Measurements from ENCODE around the gene SGTA.
"Not testable (repeated sequence)": the region's sequence is repeated elsewhere in the genome, so short reads cannot be mapped to it uniquely, and the experiment has no call there.

SGTA gene, protein sequence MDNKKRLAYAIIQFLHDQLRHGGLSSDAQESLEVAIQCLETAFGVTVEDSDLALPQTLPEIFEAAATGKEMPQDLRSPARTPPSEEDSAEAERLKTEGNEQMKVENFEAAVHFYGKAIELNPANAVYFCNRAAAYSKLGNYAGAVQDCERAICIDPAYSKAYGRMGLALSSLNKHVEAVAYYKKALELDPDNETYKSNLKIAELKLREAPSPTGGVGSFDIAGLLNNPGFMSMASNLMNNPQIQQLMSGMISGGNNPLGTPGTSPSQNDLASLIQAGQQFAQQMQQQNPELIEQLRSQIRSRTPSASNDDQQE

DNA sequence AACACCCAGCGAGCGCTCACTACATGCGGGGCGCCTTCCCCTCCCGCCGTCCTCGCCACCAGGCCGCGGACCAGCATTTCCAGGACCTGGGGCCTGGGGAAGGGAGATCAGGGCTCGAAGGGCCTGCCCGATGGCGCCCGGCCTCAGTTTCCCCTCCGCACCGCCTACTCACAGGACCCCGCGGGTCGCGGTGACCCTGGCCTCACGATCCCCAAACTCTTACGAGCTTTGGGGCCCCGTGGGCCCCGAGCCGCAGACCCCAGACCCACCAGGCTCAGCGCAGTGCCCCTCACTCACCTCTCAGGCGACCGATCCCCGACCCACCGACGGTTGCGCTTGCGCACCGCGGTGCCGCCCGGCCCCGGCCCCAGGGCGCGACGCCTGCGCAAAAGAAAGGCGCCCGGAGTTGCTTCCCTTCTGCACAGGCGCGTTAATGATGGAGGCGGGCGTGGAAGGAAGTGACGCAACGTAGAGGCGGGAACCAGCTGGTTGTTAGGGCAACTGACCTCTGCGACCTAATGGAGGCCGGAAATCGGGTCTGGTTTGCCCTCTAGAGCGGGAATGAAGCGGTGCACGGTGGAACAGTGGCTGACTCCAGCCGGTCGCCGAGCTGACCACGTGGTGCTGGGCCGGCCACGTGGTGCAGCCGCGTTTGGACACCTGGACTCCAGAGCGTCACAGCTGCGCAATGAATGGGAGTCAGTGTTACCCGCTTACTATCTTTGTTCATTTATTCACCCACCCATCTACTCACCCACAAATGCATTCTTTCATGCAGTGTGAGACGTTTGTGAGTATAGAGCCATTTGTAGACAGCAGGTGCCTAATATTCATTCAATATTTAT is at the start of gene SGTA:
SGTA (minus strand) TSS at position 338 of the 845 bp plus-strand sequence. CDS start 14,205 bp downstream, outside the sequence.
- H3K4me3 ChIP-seq (ENCODE audit: low read depth, low read length) = peak within 1 kb of the TSS; percentile 85

DNA sequence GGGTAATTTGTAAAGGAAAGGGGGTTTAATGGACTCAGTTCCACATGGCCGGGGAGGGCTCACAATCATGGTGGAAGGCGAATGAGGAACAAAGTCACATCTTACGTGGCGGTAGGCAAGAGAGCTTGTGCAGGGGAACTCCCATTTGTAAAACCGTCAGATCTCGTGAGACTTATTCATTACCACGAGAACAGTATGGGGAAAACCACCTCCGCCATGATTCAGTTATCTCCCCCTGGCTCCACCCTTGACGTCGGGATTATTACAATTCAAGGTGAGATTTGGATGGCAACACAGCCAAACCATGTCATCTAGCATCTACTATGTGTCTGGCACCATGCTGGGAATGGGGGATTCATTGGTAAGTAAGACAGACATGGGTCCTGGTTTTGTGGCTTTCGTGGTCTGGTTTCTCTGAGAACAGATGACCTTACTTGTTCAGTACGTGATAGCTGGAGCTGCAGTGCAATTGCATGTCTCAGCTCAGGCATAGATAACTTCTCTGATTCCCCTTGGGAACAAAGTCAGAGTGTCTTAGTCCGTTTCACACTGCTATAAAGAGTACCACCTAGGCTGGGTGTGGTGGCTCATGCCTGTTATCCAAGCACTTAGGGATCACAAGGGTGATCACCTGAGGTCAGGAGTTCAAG is 44.9 kb upstream of the SGTA start:
- no peak overlapping the region for H3K4me3 ChIP-seq (ENCODE audit: low read depth, low read length)

DNA sequence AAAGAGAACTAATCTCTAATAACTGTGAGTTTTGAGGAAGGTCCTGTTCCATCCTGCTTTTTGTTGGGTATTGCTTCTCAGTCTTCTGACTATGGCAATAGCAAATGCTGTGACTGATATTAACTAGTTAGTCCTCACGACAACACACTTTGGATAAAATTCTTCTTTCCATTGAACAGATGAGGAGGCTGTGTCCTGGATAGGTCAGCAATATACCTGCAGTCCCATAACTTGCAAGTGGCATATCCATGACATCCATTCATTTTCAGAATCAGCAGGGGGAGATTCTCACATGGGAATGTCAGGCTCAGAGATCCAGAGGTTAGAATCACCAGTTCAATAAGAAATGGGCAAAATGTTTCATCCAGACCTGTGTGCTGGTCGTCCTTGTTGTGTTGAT is 43.9 kb upstream of the SGTA start:
- no peak overlapping the region for H3K4me3 ChIP-seq (ENCODE audit: low read depth, low read length)

DNA sequence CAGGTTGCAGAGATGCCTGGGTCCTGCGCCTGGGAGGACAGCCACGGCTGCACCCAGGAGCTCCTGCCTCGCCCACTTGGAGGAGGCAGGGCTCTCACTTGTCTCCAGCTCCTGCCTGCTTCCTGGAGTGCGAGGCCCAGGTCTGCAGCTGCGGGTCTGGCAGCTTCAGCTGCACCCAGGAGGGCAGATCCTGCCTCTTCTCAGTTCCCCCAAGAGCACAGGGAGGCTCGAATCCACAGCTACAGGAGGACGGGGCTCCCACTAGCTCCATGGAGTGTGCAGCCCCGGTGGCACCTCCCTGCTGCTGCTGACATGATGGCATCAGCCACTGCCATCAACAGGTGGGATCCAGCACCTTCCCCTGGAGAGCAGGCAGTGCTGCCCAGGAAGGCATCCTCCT is 41.1 kb upstream of the SGTA start:
- H3K4me3 ChIP-seq (ENCODE audit: low read depth, low read length) = no peak overlapping the region

DNA sequence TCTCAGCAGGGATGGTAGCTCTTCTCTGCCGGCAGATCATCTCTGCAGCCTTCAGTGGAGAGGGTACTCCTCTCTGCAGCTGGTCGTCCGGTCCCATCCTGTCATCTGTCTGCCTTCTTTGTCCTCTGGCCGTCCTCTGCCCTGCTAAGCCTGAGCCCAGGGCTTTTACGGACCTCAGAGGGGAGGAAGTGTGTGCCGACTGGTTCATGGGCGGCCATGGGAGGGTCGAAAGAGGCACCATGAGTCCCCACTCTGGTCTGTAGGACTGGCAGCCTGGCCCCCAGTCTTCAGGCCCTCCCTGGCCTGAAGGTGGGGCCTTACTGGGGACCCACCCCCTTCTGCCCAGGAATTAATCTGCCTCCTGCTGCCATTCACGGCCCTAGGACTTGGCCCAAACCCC is 40.6 kb upstream of the SGTA start:
- no peak overlapping the region for H3K4me3 ChIP-seq (ENCODE audit: low read depth, low read length)

DNA sequence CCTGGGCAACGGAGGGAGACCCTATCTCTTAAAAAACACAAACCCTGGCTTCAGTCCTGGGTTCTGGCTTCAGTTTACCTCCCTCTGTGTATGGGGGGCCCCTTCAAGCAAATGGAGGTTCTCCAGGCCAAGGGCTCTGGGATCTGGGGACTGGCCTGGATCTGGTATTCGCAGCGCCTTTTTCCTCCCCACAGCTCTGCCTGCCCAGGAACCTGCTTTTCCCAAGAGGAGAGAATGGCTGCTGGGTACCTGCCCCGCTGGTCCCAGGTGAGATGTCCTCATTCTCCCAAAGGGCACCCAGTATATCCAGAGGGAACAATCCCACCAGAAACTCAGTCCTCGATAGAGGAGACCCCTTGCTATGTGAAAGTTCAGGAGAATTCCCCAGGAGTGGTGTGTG is 39.8 kb upstream of the SGTA start:
- no peak overlapping the region for H3K4me3 ChIP-seq (ENCODE audit: low read depth, low read length)

DNA sequence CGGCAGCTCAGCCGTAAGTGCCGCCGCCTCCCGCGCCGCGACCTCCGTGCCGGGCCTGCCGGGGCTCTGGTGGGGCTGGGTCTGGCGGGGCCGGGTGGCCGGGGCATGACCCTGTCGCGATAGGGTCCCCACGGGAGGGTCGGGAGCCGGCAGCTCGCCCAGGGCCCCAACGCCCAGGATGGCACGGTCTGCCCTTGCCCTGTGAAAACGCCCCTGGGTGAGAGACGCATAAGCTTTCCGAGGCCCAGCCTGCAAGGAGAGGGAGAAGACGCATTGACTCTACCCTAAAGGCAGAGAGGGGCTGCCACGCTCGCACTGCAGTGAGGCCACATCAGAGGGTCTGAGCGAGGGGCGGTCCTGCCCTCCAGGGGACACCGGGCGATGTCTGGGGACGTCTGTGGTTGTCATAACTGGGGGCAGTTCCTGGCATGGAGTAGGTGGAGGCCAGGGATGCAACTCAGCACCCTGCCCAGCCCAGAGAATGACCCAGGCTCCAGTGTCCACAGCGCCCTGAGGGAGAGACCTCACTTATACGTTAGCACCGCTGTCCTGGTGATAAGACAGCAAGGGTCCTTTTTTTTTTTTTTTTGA is 37.1 kb upstream of the SGTA start:
- H3K4me3 ChIP-seq (ENCODE audit: low read depth, low read length) = peak overlapping the region; percentile 72

DNA sequence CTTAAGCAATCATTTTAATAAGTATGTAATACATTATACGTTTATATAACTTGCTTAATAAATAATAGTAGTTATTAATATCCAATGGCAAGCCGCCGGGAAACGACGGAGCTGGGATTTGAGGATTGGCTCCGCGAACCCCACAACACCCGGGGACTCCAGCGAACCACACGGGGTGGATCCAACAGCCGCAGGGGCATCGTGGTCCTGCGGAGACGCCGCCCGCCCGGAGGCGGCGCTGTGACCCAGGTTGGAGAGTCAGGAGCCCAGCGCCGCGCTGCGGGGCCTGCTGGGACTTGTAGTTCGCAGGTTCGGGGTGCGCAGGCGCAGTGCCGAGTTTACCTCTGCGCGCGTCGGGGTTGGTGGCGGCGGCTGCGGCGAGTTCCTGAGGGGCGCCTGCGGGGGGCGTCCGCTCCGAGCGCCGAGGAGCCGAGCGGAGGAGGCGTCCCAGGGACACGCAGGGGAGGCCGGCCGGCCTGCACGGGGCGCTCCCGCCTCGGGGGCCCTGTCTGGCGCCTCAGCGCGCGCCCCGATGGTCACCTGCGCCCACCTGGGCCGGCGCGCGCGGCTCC is 36.6 kb upstream of the SGTA start, which contains the start of gene ZNF554:
ZNF554 (plus strand) TSS at position 329 of the 572 bp plus-strand sequence; CDS start at position 533, 204 bp downstream.
- peak within 1 kb of the TSS; percentile 72 for H3K4me3 ChIP-seq (ENCODE audit: low read depth, low read length)

DNA sequence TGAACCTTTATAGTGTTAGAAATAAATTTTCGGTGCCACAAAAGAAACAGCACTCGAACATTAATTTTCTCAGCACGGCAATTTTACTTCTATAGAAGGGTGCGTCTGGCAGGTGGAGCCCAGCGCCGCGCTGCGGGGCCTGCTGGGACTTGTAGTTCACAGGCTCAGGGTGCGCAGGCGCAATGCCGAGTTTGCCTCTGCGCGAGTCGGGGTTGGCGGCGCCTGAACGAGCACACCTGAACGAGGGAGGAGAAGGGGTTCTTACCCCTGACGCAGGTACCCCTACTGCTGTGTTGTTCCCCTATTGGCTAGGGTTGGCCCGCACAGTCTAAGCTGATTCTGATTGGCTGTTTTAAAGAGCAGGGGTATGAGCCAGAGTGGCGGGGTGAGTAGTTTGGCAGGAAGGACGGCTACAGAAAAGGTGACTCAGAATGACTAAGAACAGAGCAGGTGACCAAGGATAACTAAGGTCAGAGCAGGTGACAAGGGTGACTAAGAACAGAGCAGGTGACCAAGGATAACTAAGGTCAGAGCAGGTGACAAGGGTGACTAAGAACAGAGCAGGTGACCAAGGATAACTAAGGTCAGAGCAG is 34.3 kb upstream of the SGTA start:
- H3K4me3 ChIP-seq (ENCODE audit: low read depth, low read length) = not testable (repeated sequence)

DNA sequence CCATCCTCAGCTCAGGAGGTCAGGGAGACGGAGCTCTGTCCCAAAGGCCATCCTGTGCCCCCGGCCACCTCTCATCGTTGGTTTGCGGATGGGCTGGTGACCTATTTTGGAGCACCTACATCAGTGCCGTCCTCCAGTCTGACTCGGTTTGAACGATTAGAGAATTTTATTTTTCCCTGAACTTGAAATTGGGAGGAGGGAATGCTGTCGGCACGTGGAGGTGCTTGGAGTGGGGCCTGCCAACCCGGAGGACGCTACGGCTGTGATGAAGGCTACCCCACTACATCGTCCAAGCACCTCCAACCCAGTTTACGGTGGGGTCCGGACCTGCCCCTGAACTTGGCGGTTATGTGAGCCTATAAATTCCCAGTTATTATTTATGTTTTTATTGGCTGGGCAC is 33.6 kb upstream of the SGTA start:
- H3K4me3 ChIP-seq (ENCODE audit: low read depth, low read length) = no peak overlapping the region

DNA sequence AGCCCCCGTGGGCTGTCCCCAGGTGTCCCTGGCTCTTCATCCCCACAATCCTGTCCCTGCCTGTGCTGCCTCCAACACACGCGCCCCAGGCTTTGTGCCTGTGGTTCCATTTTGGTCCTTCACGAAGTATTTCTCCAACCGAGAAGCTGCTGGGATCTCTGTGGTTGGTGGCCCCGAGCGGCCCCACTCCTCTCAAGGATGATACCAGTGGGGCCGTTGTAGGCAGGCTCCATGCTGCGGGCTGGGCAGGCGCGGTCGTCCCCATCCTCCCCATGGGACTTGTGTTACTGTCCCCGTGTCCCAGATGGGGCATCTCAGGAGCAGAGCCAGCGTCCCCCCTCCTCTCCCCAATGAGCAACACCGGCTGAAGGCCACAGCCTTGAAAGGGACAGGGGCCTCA is 32.9 kb upstream of the SGTA start:
- H3K4me3 ChIP-seq (ENCODE audit: low read depth, low read length) = no peak overlapping the region

DNA sequence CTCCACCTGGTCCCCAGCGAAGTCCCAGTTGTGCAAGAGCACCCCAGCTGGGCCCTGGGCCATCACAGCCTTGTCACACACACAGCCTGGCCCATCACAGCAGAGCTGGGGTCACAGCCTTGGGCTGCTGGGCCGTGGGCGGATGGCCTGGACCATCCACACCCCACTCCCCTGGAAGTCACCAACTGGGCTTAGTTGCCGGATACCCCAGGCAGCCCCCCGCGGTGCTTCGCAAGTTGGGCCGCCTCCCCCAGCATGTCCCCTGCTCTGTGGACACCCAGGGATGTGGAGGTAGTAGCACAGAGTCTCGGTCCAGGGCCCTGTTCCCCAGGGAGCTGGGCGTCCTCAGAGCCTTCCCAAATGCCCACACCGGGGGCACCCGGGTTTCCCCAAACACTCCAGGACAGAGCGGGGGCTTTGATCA is 32.1 kb upstream of the SGTA start:
- no peak overlapping the region for H3K4me3 ChIP-seq (ENCODE audit: low read depth, low read length)

DNA sequence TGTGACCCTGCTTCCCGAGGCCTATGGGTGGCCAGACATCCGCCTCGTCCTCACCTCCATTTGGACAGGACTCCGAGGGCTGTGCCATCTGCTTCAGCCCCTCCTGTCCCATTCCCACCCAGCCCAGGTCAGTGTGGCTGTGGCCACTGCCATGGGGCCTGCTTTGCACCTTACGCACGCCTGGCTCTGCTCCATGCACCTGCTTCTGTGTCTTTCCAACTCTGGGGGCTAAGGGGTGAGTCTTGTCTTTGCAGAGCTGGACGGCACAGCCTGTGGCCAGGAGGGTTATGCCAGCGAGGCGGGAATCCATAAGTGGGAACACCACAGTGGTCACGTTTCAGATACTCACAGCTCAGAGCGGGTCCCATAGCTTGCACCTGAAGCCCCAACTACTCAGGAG is 31.4 kb upstream of the SGTA start:
- H3K4me3 ChIP-seq (ENCODE audit: low read depth, low read length) = no peak overlapping the region

DNA sequence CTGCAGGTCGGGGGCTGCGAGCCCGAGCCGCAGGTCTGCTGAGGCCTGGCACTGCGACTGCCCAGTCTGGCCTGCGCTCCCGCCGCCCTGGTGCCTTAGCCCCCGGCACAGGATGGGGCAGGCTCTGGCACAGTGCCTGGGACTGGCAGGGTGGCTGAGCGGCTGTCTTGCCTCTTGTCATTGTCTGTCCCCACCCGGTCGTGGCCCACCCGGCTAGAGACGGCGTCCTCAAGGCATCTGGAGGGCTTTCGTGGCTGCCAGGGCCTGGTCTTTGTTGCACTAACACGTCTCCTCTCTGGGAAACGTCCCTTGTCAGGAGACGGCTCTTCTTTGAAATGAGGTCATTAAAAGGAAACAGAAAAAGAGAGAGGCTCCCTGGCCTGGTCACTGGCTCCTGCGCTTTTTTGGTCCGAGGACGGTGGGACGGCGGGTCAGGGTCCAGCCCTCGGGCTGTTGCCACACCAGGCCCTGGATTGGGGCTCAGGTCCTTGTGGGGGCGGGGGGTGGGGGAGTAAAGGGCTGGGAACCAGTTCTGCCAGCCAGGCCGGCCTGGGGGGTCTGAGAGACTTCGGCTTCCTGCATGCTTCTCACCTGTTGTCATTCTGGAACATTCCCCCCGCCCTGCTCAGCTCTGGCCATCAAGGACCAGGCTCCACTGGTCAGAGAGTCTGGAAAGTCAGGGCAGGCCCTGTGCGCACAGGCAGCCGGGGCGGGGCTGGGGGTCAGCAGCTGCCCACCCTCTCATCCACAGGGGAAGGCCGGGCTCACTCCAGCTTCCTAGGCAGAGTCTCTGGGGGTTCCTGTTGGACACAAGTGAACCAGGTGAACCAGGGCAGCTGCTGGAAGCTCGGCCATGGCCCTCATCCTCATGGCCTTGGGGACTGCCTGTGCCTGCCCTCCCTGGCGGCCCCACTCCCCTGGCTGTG is 30.4 kb upstream of the SGTA start:
- no peak overlapping the region for H3K4me3 ChIP-seq (ENCODE audit: low read depth, low read length)

DNA sequence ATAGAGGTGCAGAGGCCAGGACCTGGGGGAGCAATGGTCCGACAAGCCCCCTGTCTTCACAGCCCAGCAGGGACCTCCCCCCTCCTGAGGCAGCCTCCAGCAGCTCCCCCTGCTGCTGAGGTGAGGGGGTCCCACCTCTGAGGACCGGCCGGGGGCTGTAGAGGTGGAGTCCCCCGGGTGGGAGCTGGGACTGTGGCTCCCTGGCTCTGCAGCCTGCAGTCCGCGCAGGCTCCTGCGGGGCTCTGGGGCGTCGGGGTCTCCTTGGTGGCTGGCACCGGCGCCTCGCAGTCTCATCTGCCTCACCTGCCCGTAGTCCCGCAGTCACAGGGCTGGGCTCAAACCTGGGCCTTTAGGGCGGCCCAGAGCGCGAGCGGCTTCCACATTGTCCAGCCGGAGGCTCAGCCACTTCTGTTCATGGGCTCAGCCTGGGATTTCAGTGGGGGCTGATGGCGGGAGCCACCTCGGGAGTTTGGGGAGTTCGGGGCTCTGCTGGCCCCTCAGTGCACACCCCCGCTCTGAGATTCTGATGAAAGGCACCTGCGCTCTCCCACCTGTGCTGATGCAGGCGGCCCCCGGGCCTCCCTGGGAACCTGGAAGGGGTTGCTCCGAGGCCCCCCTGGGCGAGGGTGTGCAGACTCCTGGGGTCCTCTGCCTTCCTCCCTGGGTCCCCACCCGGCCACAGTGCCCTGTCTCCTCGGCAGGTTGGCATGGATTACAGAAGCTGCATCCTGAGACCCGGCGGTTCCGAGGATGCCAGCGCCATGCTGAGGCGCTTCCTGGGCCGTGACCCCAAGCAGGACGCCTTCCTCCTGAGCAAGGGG is 29.6 kb upstream of the SGTA start:
- no peak overlapping the region for H3K4me3 ChIP-seq (ENCODE audit: low read depth, low read length)

DNA sequence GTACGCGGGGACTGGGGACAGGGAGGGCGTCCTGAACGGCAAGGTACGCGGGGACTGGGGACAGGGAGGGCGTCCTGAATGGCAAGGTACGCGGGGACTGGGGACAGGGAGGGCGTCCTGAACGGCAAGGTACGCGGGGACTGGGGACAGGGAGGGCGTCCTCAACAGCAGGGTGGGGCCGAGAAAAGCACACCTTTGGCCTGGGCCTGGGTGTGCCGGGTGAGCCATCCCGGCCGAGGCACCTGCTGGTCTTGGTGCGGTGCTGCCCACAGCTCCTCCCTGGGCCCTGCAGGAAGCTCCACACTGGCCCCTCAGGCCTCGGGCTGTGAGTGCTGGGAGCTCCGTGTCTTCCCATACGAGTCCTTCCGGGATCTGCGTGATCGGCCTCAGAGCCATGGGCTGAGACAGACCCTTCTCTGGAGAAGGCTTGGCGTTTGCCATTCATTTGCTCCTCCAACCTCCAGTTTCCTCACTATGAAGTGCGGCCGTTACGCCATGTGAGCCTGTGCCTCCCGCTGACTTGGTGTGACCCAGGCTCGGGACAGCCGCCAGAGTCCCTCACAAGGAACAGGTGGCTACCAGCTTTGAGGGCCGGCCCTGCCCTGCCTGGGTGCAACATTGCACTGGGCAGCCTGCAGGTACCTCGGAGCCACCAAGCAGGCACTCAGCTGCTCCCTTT is 28.8 kb upstream of the SGTA start:
- H3K4me3 ChIP-seq (ENCODE audit: low read depth, low read length) = no peak overlapping the region

DNA sequence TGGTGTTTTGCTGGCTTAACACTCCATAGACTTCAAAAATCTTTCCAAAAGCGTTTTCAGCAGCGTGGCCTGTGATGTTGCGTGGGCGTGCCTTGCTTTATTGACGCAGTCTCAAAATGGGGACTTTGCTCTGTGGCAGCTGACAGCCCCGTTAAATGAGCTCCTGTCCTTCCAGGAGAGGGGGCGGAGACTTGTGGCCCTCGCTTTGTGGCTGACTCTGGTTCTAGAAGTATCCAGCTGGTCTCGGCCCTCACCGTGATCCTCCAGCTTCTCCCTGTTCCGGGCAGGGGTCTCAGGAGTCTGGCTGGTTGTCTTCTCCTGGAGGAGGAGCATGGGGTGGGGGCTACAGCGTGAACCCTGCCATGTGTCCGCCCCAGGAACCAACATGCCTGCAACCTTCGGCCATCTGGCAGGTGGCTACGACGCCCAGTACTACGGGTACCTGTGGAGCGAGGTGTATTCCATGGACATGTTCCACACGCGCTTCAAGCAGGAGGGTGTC is 28.2 kb upstream of the SGTA start:
- H3K4me3 ChIP-seq (ENCODE audit: low read depth, low read length) = no peak overlapping the region

All from iPS-11a (cell line).